Upper lobe of left lung (tissue), 4 donors: Measurements from ENCODE around the gene DLG2.

ENCODE experiments used
- CTCF ChIP-seq, 6 experiments: fragments of 450-650 bp in 4 of 6; fragments of 200-600 bp in 2 of 6; sonication (generic) in 2 of 6; IDR thresholded peaks; one replicate each; pipeline ENCODE4 v1.5.1; 2016 to 2019; ENCODE audit warnings: antibody characterized with exemption in 6 of 6
- EP300 ChIP-seq, 4 donors: sonication (generic); formaldehyde crosslinking; IDR thresholded peaks; one replicate each; pipeline ENCODE4 v1.5.1; 2017; ENCODE audit warnings: antibody characterized with exemption in 4 of 4, control low read depth in 2 of 4
- POLR2A ChIP-seq, 4 donors: fragments of 450-650 bp; IDR thresholded peaks; one replicate each; pipeline ENCODE4 v1.5.1; 2016 to 2017; ENCODE audit warnings: antibody characterized with exemption in 4 of 4, mild to moderate bottlenecking in 2 of 4
- POLR2AphosphoS5 ChIP-seq, 2 donors: sonication (generic); formaldehyde crosslinking; IDR thresholded peaks; one replicate each; pipeline ENCODE4 v1.5.1; 2017; ENCODE audit warnings: antibody characterized with exemption in 2 of 2

- TF ChIP-seq POLR2AphosphoS5 (IDR thresholded peaks at IDR 0.05) (no peak), CTCF (IDR thresholded peaks at IDR 0.05) (no peak), POLR2A (IDR thresholded peaks at IDR 0.05) (no peak), EP300 (IDR thresholded peaks at IDR 0.05) (no peak)
Observed at GRCh38 chr11:83473743-83474142, 2153.4 kb downstream of the DLG2 start.
